GM12874 (cell line): Measurements from ENCODE around the gene SDHB.

Source experiments
- TF ChIP-seq, protein P1 (sequence below): IDR thresholded peaks from 2 replicates; pipeline ENCODE4 v1.5.1; 2011; ENCODE audit warnings: low read depth, mild to moderate bottlenecking, control low read depth, low read length, moderate library complexity; ENCODE audit not compliant: insufficient read depth

SDHB gene

DNA sequence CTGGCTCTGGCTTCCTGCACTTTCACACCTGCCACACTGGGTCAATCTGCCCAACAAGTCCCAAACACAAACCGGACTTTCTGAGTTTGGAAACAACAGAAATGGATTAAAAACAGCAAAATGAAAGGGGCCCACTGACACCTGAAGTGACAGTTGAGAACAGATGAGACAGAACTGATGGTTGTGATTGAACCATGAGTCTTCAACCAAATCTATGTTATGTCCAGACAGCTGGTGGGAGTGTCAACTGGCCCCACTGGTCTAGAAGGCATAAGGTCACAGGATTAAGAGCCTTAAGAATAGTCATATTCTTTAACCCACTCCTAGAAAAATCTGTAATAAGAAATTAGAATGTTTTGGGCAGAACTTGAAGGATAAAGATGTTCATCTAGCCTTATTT lies 29.1 kb downstream of the SDHB start:
- TF ChIP-seq, protein P1, sequence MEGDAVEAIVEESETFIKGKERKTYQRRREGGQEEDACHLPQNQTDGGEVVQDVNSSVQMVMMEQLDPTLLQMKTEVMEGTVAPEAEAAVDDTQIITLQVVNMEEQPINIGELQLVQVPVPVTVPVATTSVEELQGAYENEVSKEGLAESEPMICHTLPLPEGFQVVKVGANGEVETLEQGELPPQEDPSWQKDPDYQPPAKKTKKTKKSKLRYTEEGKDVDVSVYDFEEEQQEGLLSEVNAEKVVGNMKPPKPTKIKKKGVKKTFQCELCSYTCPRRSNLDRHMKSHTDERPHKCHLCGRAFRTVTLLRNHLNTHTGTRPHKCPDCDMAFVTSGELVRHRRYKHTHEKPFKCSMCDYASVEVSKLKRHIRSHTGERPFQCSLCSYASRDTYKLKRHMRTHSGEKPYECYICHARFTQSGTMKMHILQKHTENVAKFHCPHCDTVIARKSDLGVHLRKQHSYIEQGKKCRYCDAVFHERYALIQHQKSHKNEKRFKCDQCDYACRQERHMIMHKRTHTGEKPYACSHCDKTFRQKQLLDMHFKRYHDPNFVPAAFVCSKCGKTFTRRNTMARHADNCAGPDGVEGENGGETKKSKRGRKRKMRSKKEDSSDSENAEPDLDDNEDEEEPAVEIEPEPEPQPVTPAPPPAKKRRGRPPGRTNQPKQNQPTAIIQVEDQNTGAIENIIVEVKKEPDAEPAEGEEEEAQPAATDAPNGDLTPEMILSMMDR = no peak

DNA sequence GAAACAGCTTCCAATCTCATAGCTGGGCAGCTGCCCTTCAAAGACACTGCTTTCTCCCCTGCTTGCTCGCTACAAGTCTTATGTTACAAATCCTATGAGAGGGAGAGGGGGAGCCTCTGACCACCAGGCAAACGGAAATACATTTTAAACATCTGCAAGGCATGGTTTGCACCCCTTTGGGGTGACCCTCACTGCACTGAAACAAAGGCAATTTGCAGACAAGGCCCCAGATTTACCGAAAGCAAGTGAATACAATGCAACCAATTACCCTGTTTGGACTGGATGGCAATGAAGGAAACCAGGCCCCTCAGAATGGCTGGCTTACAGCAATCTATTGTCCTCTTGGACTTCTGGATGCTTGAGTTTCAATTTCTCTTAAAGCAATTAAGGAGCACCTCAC lies 30.3 kb downstream of the SDHB start:
- TF ChIP-seq, protein P1 = no peak

DNA sequence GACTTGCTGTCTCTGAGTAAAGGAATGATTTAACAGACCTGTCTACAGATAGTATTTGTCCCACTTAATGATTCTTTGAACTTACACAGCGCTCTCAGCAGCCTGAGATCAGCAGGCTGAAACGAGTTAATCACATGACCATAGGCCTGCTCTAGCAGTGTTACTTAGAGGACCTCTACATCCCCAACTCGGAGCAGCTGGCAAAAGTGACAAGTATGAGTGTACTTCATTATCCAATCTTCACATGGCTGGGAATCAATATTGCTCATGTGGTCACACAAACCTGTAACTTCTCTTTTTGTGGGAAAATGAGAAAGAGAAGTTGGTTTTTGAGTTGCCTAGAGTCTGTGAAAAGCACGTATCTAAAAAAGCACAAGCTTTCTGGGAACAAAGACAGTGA lies 30.7 kb downstream of the SDHB start:
- TF ChIP-seq, protein P1 = no peak

- TF ChIP-seq, protein P1 = no peak
Observed at GRCh38 chr1:17021896-17022295, 31.9 kb downstream of the SDHB start.

GRCh38 chr1:17020502-17020901 lies 33.3 kb downstream of the SDHB start:
- TF ChIP-seq, protein P1 = no peak

- TF ChIP-seq, protein P1 = no peak
Observed at GRCh38 chr1:17018849-17019248, 35.0 kb downstream of the SDHB start.

DNA sequence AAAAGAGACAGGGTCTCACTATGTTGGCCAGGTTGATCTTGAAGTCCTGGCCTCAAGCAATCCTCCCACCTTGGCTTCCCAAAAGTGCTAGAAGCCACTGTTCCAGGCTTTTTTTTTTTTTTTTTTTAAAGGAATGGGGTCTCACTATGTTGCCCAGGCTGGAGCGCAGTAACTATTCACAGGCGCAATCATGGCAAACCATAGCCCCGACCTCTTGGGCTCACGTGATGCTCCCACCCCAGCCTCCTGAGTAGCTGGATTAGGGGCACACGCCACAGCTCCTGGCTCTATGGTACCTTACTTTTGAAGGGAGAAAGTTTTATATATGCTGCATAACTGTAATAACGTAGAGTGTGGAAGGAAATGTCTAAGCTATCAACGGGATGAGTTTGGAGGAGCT lies 36.4 kb downstream of the SDHB start:
- TF ChIP-seq, protein P1 = no peak

DNA sequence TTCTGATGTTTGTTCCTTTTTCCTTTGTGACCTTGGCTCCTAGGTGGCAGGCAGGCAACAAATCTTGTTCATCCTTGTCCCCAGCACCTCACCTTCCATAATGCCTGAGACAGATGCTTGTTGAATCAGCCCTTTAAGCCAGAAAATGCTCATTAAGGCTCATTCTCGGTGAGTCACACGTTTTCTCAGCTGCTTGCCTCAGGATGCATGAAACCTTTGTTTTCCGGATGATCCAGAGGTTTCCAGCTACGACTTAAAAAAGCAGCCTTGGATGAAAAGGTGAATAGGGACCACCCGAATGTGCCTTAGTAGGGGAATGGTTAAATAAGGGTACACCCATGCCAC lies 37.5 kb downstream of the SDHB start:
- TF ChIP-seq, protein P1 = no peak
